CD4-positive, alpha-beta T cell treated with Interleukin-1 beta for 1 hour (primary cell): ENCODE measurements around the gene PAK1.

ENCODE experiments used
- DNase-seq, 2 donors: peaks; one replicate each; pipeline ENCODE4 v3.0.0-alpha.2; 2020 to 2022

Gene PAK1

DNA sequence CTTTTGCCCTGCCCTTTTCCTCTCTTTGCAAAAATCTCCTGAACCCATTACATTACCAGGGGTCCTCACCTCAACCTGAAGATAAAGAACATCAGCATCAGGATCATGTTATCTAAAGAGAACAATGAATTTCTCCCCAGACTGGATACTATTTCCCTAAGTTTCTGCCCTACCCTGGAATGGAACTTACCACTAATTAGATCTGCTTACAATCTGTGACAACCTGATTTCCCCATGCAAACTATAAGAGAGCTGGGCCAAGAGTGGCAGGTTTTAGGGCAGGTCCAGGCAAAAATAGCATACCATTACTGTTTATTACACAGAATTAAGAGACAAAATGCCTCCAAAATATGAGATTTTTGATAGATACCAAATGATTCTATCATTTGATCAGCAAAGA is 114.4 kb downstream of the PAK1 start:
- no peak for DNase-seq

DNA sequence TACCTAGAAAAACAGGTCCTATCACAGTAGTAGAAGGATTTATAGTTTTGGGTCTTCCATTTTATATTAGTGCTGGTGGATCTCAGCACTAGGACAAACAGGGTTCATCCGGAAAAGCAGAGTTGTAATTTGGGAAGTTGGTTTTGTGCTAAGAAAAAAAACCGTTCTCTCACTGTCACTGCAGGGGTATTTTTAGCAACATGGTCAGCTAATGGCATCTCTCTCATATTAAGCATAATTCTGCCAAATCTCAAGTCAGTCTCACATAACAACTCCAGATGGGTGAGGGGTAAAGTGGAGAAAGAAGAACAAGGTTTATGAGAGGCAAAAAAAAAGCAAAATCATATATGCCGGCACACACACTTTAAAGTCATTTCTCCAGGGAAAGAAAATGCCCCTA is 120.8 kb downstream of the PAK1 start:
- no peak for DNase-seq

DNA sequence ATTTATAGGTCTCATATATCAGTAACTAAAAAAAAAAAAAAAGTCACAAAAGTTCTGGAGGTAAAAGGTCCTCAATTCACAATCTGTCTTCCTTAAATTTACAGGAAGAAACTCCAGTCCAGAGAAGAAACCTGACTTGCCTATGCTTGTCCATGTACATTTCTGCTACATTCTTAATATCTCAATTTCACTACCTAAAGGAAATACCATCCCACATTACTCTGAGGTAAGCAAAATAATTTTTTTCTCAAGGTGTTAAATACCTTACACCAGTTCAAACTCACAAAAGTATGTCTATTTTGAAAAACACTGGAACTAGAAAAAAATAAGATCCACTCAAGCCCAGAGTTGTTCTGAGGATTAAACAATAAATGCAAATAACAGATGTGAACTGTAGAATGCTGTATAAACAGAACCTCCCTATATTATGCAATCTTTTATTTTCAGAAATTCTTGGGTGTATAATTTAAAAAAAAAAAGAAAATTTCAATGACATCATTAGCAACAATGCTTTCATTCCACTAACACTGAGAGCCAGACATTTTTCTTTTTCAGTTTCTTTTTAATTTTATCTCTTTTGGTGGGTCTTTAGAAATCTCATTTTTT is 122.5 kb downstream of the PAK1 start:
- no peak for DNase-seq

- no peak for DNase-seq
Observed at GRCh38 chr11:77347948-77348347, 125.9 kb downstream of the PAK1 start.

- DNase-seq: no peak
Observed at GRCh38 chr11:77346906-77347603, 126.8 kb downstream of the PAK1 start.

DNA sequence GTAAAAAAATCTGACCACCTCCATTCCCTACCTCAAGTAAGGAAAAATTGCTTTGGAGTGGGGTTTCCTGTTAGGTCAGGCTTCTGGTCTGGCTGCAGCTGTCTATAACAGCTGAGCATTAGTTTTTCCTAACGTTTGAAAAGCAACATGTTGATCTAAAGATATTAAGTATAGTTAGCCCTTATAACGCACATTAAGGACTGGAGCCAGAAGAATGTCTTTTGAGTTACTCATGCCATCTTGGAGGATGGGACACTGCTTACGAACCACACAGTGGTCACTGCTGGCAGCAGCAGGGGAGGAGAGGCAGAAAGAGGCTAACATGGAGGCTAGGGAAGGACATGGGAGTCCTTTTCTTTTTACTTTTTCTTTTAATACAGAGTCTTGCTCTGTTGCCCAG is 128.3 kb downstream of the PAK1 start:
- no peak for DNase-seq

DNA sequence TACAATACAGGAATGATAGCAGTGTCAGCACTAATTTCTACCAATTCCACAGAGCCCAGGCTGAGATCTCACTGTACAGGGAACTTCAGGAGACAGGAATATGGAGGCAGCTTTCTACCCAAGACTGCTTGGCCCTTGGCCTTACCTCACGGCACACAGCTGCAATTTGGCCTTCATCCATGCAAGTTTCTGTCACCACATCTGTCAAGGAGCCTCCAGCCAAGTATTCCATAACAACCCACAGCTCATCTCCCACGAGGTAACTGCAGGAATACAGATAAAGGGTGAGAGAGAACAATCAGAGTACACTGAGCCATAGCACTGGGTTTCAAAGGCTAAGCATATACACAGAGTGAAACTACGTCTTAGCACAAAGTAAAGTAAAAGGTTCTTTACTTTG is 133.4 kb downstream of the PAK1 start:
- DNase-seq: no peak

GRCh38 chr11:77332259-77332658 is 141.6 kb downstream of the PAK1 start:
- no peak for DNase-seq

DNA sequence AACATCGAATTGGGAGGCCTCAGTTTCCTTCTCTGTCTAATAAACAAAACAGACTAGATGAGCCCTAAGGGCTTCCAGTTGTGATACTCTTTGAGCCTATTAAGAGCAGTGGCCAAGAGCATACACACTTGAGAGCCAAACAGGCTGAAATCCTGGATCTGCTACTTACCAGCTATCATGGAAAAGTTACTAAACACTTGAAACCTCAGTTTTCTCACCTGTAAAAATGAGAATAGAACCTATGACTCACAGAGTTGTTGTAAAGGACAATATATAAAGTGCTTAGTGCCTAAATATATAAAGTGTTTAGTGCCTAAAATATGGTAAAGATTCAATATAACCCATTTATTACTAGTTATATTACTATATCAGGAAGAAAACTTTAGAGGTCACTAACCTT is 148.7 kb downstream of the PAK1 start:
- DNase-seq: no peak

DNA sequence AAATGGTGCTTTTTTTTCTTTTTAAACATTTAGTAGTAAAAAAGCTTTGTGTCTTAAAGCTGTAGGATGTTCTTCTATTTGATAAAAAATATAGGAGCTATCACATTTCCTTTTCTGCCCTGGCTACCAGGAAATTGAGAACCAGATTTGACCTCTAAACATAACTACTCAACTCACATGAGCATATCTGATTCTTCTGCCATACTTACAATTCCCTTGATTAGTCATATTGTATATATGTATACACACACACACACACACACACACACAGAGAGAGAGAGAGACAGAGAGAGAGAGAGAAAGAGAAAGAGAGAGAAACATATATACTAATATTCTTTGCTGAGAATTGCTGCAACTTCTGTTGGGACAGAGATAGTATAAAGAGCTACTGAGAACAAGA is 149.4 kb downstream of the PAK1 start:
- no peak for DNase-seq

GRCh38 chr11:77322926-77323590 is 150.8 kb downstream of the PAK1 start:
- DNase-seq: no peak

DNA sequence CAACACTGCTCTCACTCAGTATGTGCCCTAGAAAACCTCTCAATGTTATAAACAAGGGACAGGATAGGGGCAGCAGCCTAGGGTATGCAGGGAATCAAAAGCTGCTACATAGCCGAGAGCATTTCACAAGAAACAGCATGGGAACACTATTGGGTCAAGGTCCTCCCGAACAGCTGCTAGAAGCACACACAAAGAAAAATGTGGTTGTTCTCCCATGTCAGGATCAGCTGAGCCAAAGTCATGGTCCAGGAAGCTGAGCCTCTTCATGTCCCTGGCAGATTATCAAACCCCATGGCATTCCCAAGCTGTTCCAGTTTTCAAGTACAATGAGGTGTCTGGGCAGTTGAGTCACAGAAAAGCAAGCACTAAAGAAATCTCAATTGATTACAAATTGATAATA is 151.4 kb downstream of the PAK1 start:
- DNase-seq: no peak

GRCh38 chr11:77320351-77320750 is 153.5 kb downstream of the PAK1 start:
- no peak for DNase-seq

DNA sequence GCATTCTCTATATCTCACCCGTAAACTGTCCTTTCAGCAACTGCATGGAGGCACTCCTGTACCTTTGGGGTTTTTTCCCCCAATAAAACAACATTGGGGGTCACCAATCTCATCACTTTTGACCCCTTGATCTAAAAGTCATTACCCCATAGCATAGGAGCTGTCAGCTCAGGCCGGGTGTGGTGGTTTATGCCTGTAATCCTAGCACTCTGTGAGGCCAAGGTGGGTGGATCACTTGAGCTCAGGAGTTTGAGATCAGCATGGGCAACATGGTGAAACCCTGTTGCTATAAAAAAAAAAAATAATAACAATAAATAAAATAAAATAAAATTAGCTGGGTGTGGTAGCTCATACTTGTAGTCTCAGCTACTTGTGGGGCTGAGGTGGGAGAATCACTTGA is 155.3 kb downstream of the PAK1 start:
- no peak for DNase-seq

- DNase-seq: no peak
Observed at GRCh38 chr11:77316733-77317342, 157.1 kb downstream of the PAK1 start.

DNA sequence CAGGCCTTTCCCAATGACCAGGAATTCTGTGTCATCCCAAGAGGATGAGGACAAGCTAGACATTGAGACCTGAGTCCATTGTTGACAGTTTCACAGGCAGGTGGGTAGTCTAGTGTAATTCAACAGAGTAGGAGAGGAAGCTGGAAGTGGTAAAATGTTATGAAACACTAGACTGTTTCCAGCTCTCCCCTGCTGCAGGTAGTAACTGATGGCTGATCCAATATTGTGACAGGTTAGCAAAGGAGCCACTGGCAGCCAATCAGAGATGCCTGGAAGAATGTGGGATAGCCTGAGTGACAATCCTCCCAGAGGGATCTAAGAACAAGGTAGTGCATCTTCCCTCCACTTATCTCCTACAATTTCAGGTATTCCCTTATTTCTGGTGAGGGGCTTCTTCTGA is 161.8 kb downstream of the PAK1 start:
- DNase-seq: no peak

DNA sequence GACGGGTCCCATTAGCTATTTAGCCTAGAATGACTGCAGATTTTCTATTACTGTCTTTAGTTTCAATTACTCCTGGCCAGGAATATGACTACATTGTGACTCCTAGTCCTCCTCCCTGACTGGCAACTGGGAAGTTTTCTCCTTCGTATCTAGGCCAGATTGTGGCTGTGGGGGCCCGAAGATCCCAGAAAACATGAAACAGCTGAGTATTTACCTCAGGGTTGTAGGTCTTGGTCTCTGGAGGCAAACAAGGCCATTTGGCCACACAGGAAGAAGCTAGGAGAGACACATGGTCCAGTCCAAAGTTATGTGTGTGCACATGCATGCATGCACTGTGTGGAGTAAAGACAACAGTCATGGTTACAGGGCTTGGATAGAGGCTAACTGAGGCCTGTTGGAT is 162.2 kb downstream of the PAK1 start:
- no peak for DNase-seq

DNA sequence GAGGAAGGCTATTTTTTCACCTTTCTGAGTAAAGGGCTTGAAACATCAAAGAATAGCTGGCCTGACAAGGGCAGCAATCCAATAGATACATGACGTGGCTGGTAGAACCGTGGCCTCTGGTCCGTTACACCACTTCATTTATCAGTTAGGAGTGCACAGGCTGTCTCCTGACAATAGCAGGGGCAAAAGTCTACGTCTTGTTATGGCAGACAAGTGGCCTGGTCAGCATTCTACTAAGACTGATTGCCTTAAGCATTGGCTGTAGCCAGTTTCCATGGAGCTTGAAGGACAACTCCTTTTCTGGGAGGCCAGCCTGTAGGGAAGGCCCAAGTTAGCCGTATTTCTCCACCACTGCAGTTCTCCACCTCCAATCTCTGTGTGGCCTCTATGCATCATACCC is 163.2 kb downstream of the PAK1 start:
- DNase-seq: no peak

DNA sequence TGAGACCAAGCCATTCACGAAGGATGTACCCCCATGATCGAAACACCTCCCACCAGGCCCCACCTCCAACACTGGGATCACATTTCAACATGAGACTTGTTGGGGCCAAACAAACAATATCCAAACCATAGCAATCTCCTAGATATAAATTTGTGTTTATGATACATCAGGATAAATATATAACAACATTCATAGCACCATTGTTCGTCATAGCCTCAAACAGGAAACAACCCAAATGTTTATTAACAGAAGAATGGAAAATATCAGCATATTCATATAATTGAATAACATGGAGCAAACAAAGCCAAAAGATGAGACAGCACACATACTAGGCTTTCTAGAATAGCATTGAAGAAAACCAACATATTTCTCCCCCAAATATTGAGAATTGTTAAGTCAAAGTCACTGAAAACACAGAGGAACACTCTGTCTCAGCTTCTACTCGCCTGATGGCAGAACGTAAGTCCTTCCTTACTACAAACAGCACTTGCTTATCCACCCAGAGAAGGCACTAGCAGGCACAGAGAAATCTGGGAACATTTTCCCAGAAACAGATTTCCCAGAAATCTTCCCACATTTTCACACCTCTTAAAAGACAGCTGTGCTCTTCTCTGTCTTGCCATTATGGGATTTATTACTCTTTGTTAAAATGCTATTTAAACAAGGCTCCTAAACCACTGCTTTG is 164.4 kb downstream of the PAK1 start:
- DNase-seq: no peak

- DNase-seq: no peak
Observed at GRCh38 chr11:77308838-77309237, 165.1 kb downstream of the PAK1 start.

DNA sequence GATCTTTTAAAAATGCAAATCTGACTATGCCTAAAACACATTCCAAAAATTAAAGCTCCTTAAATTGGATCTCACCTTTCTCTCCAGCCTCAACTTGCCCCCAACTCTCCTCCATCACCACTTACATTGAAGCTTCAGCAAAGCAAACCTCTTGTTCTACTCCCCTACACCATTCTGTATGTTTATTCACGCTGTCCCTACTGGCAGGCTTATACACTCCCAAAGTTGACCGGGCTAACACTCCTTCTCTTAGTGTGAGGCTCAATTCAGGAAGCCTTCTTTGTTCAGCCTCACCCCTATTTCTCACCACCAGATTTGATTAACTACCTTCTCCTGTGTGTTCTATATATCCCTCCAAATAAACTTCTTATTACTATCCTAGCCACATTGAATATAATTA is 170.6 kb downstream of the PAK1 start:
- no peak for DNase-seq

- no peak for DNase-seq
Observed at GRCh38 chr11:77302752-77303151, 171.1 kb downstream of the PAK1 start.

- no peak for DNase-seq
Observed at GRCh38 chr11:77301510-77301909, 172.4 kb downstream of the PAK1 start, which contains the start of gene GDPD4. Gene GDPD4, minus strand, starts transcription at chr11:77301686. Its CDS starts 16,549 bp downstream, at chr11:77285137.
